ENCODE measurements around the gene TOMT.
"Not testable (repeated sequence)": the region's sequence is repeated elsewhere in the genome, so short reads cannot be mapped to it uniquely, and the experiment has no call there.

TOMT gene

DNA sequence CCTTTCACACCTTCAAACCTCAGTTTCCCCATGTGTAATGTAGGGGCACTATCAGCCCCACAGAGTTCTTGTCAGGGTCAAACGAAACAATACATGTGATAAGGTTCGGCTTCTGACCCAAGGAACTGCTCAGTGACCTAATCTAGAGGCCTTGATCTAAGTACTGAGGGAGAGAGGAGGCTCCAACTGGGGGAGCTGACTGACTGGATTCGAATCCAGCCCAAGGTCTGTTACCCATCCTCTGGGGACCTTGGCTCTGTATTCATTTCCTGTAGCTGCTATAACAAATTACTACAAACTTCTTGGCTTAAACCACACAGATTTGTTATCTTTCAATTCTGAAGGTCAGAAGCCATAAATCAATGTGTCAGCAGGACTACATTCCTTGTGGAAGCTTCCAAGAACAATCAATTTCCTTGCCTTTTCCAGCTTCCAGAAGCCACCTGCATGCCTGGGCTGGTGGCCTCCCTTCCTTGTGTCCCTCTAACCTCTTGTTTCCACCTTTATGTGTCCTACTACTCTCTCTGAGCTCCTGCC lies 17.5 kb downstream of the TOMT start:
- no peak for DNase-seq (ENCODE audit: low read depth in 1 of 2, low spot score in 1 of 2)

GRCh38 chr11:72124046-72124445 lies 18.3 kb downstream of the TOMT start:
- DNase-seq (ENCODE audit: low read depth in 1 of 2, low spot score in 1 of 2): no peak

- no peak for DNase-seq (ENCODE audit: low read depth in 1 of 2, low spot score in 1 of 2)
Measured at GRCh38 chr11:72125956-72126355, 20.2 kb downstream of the TOMT start.

GRCh38 chr11:72127923-72128322 lies 22.2 kb downstream of the TOMT start:
- DNase-seq (ENCODE audit: low read depth in 1 of 2, low spot score in 1 of 2): no peak

DNA sequence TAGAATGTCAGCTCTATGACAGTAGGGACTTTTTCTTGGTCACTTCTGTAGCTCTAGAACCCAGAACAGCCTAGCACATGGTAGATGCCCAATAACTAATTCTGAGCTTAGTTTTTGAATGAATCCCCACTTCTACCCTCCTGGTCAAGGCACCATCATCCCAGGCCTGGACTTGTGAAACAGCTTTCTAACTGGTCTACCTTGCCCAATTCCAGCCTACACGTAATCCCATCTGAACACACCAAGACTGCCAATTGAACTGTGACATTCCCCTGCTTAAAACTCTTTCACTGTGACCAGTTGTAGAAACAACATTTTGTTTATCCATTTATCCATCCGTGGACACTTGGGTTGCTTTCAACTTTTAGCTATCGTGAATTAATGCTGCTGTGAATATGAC lies 23.7 kb downstream of the TOMT start:
- no peak for DNase-seq (ENCODE audit: low read depth in 1 of 2, low spot score in 1 of 2)

DNA sequence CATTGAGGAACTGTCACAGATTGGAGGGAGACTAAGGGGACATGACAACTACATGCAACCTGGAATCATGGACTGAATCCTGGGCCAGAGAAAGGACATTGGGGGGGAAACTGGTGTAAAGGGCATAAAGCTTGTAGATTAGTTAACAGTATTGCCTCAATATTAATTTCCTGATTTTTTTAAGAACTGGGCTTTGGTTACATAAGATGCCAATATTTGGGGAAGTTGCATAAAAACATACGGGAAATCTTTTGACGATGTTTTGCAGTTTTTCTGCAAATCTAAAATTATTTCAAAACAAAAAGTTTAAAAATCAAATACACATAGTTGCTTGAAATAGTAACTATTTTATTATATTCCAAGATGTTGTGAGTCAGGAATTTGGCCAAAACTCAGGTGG lies 26.9 kb downstream of the TOMT start:
- DNase-seq (ENCODE audit: low read depth in 1 of 2, low spot score in 1 of 2): no peak

GRCh38 chr11:72135473-72135872 lies 29.7 kb downstream of the TOMT start, which contains the start of gene FOLR3:
FOLR3 (plus strand) TSS chr11:72135725; CDS start chr11:72135953, 228 bp downstream.
- DNase-seq (ENCODE audit: low read depth in 1 of 2, low spot score in 1 of 2): not testable (repeated sequence)

DNA sequence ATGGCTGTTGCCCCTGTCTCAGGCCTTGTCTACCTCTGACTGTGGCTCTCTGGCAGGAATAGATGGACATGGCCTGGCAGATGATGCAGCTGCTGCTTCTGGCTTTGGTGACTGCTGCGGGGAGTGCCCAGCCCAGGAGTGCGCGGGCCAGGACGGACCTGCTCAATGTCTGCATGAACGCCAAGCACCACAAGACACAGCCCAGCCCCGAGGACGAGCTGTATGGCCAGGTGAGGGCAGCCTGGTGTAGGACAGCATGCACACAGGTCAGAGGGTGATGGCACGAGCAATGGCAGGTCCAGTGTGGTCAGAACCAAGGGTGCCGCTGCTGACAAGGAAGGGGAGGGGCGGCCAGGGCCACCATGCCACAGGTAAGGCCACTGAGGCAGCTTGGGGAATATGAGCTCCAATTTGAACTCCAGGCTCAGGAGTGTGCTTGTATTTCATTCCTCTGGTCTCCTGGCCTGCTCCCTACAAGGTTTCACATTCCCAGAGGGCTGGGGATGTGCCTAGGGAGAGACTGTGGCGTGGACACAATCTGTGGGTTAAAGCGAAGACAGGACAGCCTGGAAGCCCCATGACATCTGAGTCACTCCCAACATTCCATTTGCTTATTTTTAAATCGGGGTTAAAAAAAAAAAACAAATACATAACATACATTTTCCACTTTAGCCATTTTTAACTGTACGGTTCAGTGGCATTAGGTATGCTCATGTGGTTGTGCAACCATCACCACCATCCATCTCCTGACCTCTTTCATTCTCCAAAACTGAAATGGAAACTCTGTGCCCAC lies 30.4 kb downstream of the TOMT start:
- no peak for DNase-seq (ENCODE audit: low read depth in 1 of 2, low spot score in 1 of 2)

- DNase-seq (ENCODE audit: low read depth in 1 of 2, low spot score in 1 of 2): no peak
Measured at GRCh38 chr11:72136684-72137262, 31.0 kb downstream of the TOMT start.

DNA sequence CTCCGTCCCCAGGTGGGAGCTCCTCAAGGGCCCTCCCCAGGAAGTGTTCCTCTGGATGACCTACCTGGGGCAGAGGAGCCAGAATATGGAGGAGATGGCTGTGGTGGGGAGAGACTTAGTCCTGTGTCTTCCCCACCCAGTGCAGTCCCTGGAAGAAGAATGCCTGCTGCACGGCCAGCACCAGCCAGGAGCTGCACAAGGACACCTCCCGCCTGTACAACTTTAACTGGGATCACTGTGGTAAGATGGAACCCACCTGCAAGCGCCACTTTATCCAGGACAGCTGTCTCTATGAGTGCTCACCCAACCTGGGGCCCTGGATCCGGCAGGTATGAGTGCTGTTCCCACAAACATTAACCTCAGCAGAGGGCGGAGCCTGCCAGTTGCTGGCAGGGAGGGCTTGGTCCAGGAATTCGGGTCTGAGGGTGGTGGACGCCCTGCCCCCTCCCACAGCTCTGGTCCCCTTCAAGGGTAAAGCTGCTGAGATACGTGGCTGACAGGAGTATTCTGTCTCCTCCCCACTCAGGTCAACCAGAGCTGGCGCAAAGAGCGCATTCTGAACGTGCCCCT lies 33.2 kb downstream of the TOMT start:
- DNase-seq (ENCODE audit: low read depth in 1 of 2, low spot score in 1 of 2): no peak

DNA sequence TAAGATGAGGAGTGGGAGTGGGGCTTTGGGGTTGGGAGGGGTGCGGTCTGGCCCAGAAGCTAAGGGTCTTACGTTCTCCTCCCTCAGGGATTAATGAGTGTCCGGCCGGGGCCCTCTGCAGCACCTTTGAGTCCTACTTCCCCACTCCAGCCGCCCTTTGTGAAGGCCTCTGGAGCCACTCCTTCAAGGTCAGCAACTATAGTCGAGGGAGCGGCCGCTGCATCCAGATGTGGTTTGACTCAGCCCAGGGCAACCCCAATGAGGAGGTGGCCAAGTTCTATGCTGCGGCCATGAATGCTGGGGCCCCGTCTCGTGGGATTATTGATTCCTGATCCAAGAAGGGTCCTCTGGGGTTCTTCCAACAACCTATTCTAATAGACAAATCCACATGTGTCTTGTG lies 33.8 kb downstream of the TOMT start:
- no peak for DNase-seq (ENCODE audit: low read depth in 1 of 2, low spot score in 1 of 2)

- DNase-seq (ENCODE audit: low read depth in 1 of 2, low spot score in 1 of 2): no peak
Measured at GRCh38 chr11:72140661-72141060, 34.9 kb downstream of the TOMT start.

DNA sequence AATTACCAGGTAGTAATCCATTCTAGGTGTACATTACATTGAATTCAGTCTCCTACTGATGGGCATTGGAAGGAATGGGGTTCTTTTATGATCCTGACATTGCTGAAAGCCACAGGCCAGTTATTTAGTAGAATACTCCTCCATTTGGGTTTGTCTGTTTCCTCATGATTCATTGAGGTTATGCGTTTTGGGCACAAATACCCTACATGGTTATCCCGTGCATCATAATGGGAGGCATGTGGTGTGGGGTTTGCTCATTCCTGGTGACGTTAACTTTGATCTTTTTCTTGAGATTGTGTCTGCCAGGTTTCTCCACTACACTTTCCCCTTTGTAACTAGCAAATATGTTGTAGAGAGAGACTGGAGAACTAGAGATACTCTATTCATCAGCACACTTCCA lies 35.3 kb downstream of the TOMT start:
- DNase-seq (ENCODE audit: low read depth in 1 of 2, low spot score in 1 of 2): no peak

GRCh38 chr11:72142086-72142485 lies 36.4 kb downstream of the TOMT start:
- DNase-seq (ENCODE audit: low read depth in 1 of 2, low spot score in 1 of 2): not testable (repeated sequence)

DNA sequence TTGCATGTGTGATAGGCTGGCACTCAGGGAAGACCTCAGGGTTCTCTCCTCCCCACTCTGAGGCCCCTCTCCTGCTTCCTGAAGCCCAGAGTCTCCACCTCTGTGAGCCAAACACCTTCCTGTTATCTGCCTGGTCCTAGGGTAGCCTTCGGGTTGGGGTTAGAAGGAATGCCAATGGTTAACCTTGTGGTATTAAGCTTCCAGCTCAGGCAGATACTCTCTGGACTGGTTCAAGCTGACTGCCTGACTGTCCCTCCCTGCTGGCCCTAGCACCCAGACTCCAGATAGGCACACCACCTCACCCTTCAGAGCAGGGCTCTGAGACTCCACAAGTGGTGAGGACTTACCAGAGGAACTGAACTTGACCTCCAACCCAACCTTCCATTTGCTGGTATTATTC lies 36.8 kb downstream of the TOMT start:
- not testable (repeated sequence) for DNase-seq (ENCODE audit: low read depth in 1 of 2, low spot score in 1 of 2)

GRCh38 chr11:72144807-72145565 lies 39.3 kb downstream of the TOMT start:
- DNase-seq (ENCODE audit: low read depth in 1 of 2, low spot score in 1 of 2): no peak

GRCh38 chr11:72146625-72147024 lies 40.9 kb downstream of the TOMT start:
- DNase-seq (ENCODE audit: low read depth in 1 of 2, low spot score in 1 of 2): no peak

DNA sequence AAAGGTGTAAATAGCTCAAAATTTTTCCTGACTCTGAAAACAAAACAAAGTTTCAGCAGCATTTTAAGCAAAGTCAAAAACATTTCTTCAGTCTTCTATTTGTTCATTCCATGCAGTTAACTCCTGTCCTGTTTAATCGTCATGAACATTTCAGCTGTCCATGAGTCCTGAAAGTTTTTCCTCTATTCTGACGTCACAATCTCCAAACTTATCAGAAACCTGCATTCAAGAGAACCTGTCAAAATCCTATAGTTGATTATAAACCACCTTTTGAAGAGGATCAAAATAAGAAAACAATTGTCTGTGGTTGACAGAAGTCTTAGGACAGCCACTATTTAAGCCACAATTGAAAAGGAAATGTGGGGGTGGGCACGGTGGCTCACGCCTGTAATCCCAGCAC lies 45.2 kb downstream of the TOMT start:
- no peak for DNase-seq (ENCODE audit: low read depth in 1 of 2, low spot score in 1 of 2)

DNA sequence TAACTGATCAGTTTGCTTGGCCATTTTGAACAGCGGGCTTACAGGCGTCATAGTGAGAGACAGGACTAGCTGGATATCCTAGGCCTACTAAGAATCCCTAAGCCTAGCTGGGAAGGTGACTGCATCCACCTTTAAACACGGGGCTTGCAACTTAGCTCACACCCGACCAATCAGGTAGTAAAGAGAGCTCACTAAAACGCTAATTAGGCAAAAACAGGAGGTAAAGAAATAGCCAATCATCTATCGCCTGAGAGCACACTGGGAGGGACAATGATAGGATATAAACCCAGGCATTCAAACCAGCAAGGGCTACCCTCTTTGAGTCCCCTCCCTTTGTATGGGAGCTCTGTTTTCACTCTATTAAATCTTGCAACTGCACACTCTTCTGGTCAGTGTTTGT lies 48.1 kb downstream of the TOMT start:
- not testable (repeated sequence) for DNase-seq (ENCODE audit: low read depth in 1 of 2, low spot score in 1 of 2)

GRCh38 chr11:72154816-72155215 lies 49.1 kb downstream of the TOMT start:
- DNase-seq (ENCODE audit: low read depth in 1 of 2, low spot score in 1 of 2): no peak

DNA sequence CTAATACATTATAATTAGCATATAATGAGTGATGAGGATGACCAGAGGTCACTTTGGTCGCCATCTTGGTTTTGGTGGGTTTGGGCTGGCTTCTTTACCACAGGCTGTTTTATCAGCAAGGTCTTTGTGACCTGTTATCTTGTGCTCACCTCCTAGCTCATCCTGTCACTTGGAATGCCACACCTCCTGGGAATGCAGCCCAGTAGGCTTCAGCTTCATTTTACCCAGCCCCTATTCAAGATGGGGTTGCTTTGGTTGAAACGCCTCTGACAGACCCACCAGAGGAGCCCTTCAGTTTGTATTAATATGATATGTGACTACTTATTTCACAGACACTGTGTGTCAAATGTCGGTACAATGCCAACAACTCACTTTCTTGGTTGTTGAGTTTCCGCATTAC lies 50.0 kb downstream of the TOMT start:
- DNase-seq (ENCODE audit: low read depth in 1 of 2, low spot score in 1 of 2): no peak

All from stimulated activated CD4-positive, alpha-beta T cell treated with anti-CD3 and anti-CD28 coated beads, Interleukin-15, amount 100 ng/mL, for 1 hour (primary cell).